Brain microvascular endothelial cell (primary cell): ENCODE results near the gene SLC6A7.
A peak's percentile ranks its signal among the peaks of the same experiment; 100 is the strongest.

Source experiments
- DNase-seq: peaks from one replicate; pipeline ENCODE4 v3.0.0-alpha.2; 2020
- H3K27ac ChIP-seq: fragments of 250-450 bp; sonication (Bioruptor Pico); 2 replicates; pipeline ENCODE4 v1.5.1; 2020; ENCODE audit warnings: mild to moderate bottlenecking, moderate library complexity
- H3K27me3 ChIP-seq: fragments of 250-450 bp; sonication (Bioruptor Pico); replicated peaks from 2 replicates; pipeline ENCODE4 v1.5.1; 2020; ENCODE audit warnings: mild to moderate bottlenecking
- H3K36me3 ChIP-seq: fragments of 250-450 bp; sonication (Bioruptor Pico); replicated peaks from 2 replicates; pipeline ENCODE4 v1.5.1; 2020; ENCODE audit warnings: mild to moderate bottlenecking
- H3K4me3 ChIP-seq: 2 replicates; pipeline ENCODE4 v1.5.1; 2011; ENCODE audit warnings: low read depth, mild to moderate bottlenecking, control low read depth, low read length, moderate library complexity
- CTCF ChIP-seq: IDR thresholded peaks from 2 replicates; pipeline ENCODE4 v1.5.1; 2011; ENCODE audit warnings: low read depth, mild to moderate bottlenecking, moderate library complexity, low read length, control low read depth, inconsistent platforms; ENCODE audit errors: missing control alignments
- in situ Hi-C: cut with HindIII; loops from 2 replicates; pipeline ENCODE4 v1.10.0; 2017; ENCODE audit warnings: low sequenced_read_pairs, low pct_ligation_motif_present

Gene SLC6A7

GRCh38 chr5:150161242-150162141 is 28.4 kb upstream of the SLC6A7 start:
- peak; percentile 98 for TF ChIP-seq CTCF
- no peaks in the 10 kb centered on the region for H3K36me3 ChIP-seq
- peak overlapping the region; percentile 80 for H3K27ac ChIP-seq
- peak; percentile 77 for DNase-seq
- H3K27me3 ChIP-seq: no peaks in the 10 kb centered on the region
- no peak overlapping the region for H3K4me3 ChIP-seq
- in situ Hi-C loops: loop anchor here (5.0 kb wide), 1 partner anchor 71 kb away; no protein-coding TSS in a partner anchor

- Histone ChIP-seq H3K4me3 (no peak overlapping the region), H3K27me3 (no peaks in the 10 kb centered on the region), H3K36me3 (no peaks in the 10 kb centered on the region), H3K27ac (no peak overlapping the region)
- in situ Hi-C loops: loop anchor here (5.0 kb wide), 1 partner anchor 70 kb away; no protein-coding TSS in a partner anchor
- no peak for TF ChIP-seq CTCF
- no peak for DNase-seq
Measured at GRCh38 chr5:150162142-150162513, 27.7 kb upstream of the SLC6A7 start.

GRCh38 chr5:150163035-150163434 is 26.8 kb upstream of the SLC6A7 start:
- in situ Hi-C loops: loop anchor here (5.0 kb wide), 1 partner anchor 69 kb away; no protein-coding TSS in a partner anchor
- no peak for TF ChIP-seq CTCF
- Histone ChIP-seq H3K27me3 (no peaks in the 10 kb centered on the region), H3K4me3 (no peak overlapping the region), H3K27ac (no peak overlapping the region), H3K36me3 (no peaks in the 10 kb centered on the region)
- no peak for DNase-seq

GRCh38 chr5:150163547-150164059 is 26.3 kb upstream of the SLC6A7 start:
- Histone ChIP-seq H3K27ac (no peak overlapping the region), H3K4me3 (no peak overlapping the region), H3K36me3 (no peaks in the 10 kb centered on the region), H3K27me3 (no peaks in the 10 kb centered on the region)
- in situ Hi-C loops: loop anchor here (5.0 kb wide), 1 partner anchor 69 kb away; no protein-coding TSS in a partner anchor
- DNase-seq: no peak
- peak; percentile 43 for TF ChIP-seq CTCF

- no peak for DNase-seq
- H3K27ac ChIP-seq: no peak overlapping the region
- in situ Hi-C loops: loop anchor here (5.0 kb wide), 1 partner anchor 68 kb away; no protein-coding TSS in a partner anchor
Measured at GRCh38 chr5:150164211-150164980, 25.5 kb upstream of the SLC6A7 start.

More at GRCh38 chr5:150164211-150164980, 25.5 kb upstream of the SLC6A7 start:
- no peak overlapping the region for H3K4me3 ChIP-seq
- TF ChIP-seq CTCF: no peak
- peaks cover 3% of the 10 kb centered on the region for H3K27me3 ChIP-seq
- H3K36me3 ChIP-seq: no peaks in the 10 kb centered on the region
